ENCODE data around the gene SLC19A1.

- TF ChIP-seq, protein P1, sequence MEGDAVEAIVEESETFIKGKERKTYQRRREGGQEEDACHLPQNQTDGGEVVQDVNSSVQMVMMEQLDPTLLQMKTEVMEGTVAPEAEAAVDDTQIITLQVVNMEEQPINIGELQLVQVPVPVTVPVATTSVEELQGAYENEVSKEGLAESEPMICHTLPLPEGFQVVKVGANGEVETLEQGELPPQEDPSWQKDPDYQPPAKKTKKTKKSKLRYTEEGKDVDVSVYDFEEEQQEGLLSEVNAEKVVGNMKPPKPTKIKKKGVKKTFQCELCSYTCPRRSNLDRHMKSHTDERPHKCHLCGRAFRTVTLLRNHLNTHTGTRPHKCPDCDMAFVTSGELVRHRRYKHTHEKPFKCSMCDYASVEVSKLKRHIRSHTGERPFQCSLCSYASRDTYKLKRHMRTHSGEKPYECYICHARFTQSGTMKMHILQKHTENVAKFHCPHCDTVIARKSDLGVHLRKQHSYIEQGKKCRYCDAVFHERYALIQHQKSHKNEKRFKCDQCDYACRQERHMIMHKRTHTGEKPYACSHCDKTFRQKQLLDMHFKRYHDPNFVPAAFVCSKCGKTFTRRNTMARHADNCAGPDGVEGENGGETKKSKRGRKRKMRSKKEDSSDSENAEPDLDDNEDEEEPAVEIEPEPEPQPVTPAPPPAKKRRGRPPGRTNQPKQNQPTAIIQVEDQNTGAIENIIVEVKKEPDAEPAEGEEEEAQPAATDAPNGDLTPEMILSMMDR (conservative IDR thresholded peaks at IDR 0.05 in 1 of 2, IDR thresholded peaks at IDR 0.05 in 1 of 2; ENCODE audit: low read depth in 1 of 2, low read length in 2 of 2) = no peak
- no peak for TF ChIP-seq EZH2 (IDR thresholded peaks at IDR 0.05; ENCODE audit: low read length, missing control alignments)
Measured at GRCh38 chr21:45586289-45586858, 44.1 kb upstream of the SLC19A1 start.
